Fibroblast of peridontal ligament (primary cell): Measurements from ENCODE around the gene SLC22A7.
"Not testable (repeated sequence)": the region's sequence is repeated elsewhere in the genome, so short reads cannot be mapped to it uniquely, and the experiment has no call there.

Experiments used
- DNase-seq: peaks from one replicate; pipeline ENCODE4 v3.0.0-alpha.2; 2010; ENCODE audit errors: extremely low read depth

The SLC22A7 gene

DNA sequence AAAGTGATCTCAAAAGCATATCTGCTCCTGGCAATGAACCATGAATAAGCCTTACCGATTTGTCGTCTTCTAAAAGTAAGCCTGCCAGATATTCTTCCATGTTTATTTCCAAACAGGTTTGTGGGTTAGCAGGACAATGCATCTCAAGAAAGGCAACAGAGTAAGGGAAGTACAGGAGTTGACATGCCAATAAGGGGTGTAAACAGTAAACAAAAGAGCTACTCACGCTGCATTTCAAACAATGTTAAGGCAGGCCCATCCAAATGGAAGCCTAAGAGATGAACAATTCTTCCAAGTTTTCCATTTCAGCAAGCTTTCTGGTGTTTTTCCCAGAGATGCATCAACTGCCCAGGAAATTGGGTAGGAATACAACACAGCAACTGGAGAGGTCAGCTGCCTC, 38.3 kb downstream of the SLC22A7 start:
- peak; percentile 2 for DNase-seq

GRCh38 chr6:43338243-43338642, 40.2 kb downstream of the SLC22A7 start:
- no peak for DNase-seq

DNA sequence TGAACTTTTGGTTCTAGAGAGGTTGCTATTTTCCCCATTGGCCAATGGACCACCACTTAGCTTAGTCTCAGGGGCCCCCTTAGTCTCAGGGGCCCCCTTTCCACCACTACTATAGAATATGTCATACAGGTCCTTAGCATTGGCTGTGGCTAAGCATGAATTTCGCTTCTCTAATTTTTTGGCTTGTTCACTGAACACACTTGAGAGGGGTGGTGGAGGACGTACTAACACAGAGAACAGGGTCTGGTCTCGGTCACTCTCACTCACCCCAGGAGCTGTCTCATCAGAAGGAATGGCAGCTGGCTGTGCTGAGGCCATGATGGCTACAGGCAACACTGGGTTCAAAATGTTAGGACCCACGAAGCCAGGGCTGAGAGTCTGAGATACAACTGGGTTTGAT, 41.1 kb downstream of the SLC22A7 start:
- no peak for DNase-seq

DNA sequence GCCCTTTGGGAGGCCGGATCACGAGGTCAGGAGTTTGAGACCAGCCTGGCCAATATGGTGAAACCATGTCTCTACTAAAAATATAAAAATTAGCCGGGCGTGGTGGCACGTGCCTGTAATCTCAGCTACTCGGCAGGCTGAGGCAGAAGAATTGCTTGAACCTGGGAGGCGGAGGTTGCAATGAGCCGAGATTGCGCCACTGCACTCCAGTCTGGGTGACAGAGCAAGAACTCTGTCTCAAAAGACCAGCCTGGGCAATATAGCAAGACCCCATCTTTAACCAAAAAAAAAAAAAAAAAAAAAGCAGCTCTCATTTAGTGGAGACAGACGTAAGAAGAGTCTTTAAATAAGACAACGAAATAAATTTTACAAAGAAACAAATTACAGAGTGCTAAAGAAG, 48.2 kb downstream of the SLC22A7 start:
- not testable (repeated sequence) for DNase-seq

- DNase-seq: no peak
Measured at GRCh38 chr6:43347021-43347420, 49.0 kb downstream of the SLC22A7 start.

DNA sequence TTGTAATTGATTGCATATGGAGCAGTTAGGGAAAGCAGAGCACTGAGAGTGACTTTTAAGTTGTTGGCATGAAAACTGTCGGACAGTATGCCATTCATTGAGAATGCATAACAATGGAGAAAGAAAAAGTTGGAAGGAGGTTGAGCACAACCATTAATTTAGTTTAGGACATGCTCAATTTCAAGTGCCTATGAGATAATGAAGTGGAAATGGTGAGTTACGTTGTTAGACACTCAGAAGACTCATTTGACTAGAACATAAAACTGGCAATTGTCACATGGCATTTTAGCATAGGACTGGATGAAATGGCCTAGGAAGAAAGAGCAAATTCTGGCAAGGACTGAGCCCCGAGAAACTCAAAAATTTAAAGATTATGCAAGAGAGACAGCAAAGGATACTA, 49.4 kb downstream of the SLC22A7 start:
- no peak for DNase-seq

- DNase-seq: not testable (repeated sequence)
Measured at GRCh38 chr6:43351951-43352350, 53.9 kb downstream of the SLC22A7 start.
